ENCODE data around the gene KCNQ1OT1. TPM values are rescaled to one million over a fixed set of nuclear protein-coding genes. Genes with fewer than 3 reads are reported as not detected.

KCNQ1OT1 gene
- total RNA-seq, 2 donors from 2014 or later: 0.77 to 1.5 TPM

DNA sequence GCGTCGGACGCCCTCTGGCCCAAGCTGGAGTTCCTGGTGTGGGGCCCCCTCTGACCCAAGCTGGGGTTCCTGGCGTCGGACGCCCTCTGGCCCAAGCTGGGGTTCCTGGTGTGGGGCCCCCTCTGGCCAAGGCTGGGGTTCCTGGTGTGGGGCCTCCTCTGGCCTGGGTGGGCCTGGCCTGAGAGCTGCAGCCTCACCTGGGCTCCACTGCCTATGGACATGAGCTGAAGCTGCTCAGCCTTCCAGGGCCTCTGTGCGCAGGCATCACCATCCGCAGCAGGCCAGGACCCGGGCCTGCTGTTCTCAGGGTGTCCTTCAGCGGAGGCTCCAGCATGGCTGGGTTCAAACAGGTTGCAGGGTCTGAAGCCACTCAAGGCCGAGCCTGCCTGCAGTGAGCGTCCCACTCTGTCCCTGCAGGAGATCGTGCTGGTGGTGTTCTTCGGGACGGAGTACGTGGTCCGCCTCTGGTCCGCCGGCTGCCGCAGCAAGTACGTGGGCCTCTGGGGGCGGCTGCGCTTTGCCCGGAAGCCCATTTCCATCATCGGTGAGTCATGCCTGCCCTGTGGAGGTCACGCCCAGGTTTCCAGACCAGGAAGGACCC lies 129.5 kb downstream of the KCNQ1OT1 start:
- no peaks in the 10 kb centered on the region for H3K27me3 ChIP-seq
- peaks cover 5% of the 10 kb centered on the region for H3K4me1 ChIP-seq
- H3K27ac ChIP-seq: no peak overlapping the region
- H3K9me3 ChIP-seq: no peaks in the 10 kb centered on the region
- H3K36me3 ChIP-seq: no peaks in the 10 kb centered on the region
- no peak overlapping the region for H3K4me3 ChIP-seq
- no peak for DNase-seq
- H3K9ac ChIP-seq (ENCODE audit: low read depth in 2 of 2, low read length in 2 of 2): no peak overlapping the region
- TF ChIP-seq, protein P1, sequence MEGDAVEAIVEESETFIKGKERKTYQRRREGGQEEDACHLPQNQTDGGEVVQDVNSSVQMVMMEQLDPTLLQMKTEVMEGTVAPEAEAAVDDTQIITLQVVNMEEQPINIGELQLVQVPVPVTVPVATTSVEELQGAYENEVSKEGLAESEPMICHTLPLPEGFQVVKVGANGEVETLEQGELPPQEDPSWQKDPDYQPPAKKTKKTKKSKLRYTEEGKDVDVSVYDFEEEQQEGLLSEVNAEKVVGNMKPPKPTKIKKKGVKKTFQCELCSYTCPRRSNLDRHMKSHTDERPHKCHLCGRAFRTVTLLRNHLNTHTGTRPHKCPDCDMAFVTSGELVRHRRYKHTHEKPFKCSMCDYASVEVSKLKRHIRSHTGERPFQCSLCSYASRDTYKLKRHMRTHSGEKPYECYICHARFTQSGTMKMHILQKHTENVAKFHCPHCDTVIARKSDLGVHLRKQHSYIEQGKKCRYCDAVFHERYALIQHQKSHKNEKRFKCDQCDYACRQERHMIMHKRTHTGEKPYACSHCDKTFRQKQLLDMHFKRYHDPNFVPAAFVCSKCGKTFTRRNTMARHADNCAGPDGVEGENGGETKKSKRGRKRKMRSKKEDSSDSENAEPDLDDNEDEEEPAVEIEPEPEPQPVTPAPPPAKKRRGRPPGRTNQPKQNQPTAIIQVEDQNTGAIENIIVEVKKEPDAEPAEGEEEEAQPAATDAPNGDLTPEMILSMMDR (IDR thresholded peaks at IDR 0.05): no peak
- intact Hi-C loops (cut with DNase I): no loop called here

DNA sequence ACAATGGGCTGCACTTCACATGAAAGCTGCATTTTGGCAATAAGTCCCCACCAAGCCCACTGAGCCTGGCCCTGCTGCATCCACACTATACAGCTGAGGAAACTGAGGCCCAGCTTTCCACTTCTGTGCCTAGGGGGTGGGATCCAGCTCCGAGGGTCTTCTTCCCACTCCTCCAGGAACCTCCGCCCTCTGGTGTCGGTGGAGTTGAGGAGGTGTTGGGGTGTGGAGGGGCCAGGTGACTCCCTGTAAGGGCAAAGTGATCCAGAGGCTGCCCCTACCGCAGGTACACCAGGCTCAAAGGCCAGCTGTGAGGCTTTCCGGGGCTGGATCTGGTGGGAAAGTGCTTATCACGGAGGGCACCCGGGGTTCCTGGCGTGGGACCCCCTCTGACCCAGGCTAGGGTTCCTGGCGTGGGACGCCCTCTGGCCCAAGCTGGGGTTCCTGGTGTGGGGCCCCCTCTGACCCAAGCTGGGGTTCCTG lies 130.0 kb downstream of the KCNQ1OT1 start:
- no peak for DNase-seq
- H3K4me3 ChIP-seq: no peak overlapping the region
- H3K4me1 ChIP-seq: no peaks in the 10 kb centered on the region

DNA sequence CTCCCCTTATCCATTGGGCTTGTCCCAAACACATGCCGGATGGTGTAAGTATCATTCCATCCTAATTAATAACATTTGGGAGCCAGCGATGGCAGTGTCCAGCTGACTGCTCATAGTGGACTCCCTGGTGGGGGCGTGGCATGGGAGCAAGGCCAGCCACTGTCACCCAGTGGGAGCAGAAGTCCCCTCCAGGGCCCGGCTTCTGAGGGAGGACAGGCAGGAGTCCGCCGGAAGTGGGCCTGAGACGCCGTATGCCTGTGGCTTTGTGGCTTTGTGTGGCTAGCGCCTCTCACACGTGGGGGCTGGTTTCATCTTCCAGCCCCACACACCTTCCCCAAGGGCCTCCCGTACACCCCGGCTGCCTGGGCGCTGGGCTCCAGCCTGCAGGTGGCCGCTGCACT lies 130.5 kb downstream of the KCNQ1OT1 start:
- no peaks in the 10 kb centered on the region for H3K36me3 ChIP-seq
- TF ChIP-seq, protein P1 (IDR thresholded peaks at IDR 0.05): no peak
- no peak overlapping the region for H3K9ac ChIP-seq (ENCODE audit: low read depth in 2 of 2, low read length in 2 of 2)
- no peak overlapping the region for H3K27ac ChIP-seq
- H3K4me1 ChIP-seq: no peaks in the 10 kb centered on the region
- no peak overlapping the region for H3K4me3 ChIP-seq
- no peak for DNase-seq
- no peaks in the 10 kb centered on the region for H3K9me3 ChIP-seq
- no peaks in the 10 kb centered on the region for H3K27me3 ChIP-seq
- intact Hi-C loops (cut with DNase I): no loop called here

More for the DNA sequence above, 130.0 kb downstream of the KCNQ1OT1 start:
- Histone ChIP-seq H3K27ac (no peak overlapping the region), H3K9ac (ENCODE audit: low read depth in 2 of 2, low read length in 2 of 2) (no peak overlapping the region), H3K36me3 (no peaks in the 10 kb centered on the region), H3K27me3 (no peaks in the 10 kb centered on the region), H3K9me3 (no peaks in the 10 kb centered on the region)
- TF ChIP-seq, protein P1 (IDR thresholded peaks at IDR 0.05): no peak
- intact Hi-C loops (cut with DNase I): no loop called here

DNA sequence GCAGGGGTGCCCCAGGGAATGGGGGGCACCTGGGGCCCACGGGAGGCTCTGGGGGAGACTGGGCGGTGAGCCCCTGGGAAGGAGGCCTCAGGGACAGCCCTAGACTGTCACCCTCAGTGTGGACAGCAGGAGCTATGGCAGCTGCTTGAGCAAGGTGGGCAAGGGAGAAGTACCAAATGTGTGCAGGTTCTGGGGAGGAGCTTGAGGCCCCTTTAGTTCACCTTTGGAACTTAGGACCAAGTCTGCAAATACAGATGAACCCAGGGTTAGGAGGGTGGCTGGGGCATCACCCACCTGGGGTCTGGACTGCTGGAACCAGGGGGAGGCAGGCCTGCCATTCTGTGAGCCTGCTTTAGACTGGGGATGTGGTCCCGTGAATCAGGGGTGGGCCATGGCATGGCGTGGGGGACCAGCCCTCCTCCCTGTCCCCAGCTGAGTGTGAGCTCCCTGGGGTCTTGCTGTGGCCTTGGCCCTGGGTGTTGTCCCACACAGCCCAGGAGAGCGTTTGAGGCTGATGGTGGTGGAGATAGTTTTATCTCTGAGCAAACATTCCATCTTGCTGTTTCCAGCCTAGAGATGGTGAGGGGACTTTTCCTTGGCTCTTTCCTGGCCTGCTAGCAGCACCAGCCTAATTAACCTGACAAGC lies 132.6 kb downstream of the KCNQ1OT1 start:
- Histone ChIP-seq H3K4me1 (no peaks in the 10 kb centered on the region), H3K27me3 (no peaks in the 10 kb centered on the region), H3K9me3 (no peaks in the 10 kb centered on the region), H3K27ac (no peak overlapping the region), H3K4me3 (no peak overlapping the region), H3K9ac (ENCODE audit: low read depth in 2 of 2, low read length in 2 of 2) (peak overlapping the region in 1 of 2 donors; percentile 12), H3K36me3 (no peaks in the 10 kb centered on the region)
- DNase-seq: no peak
- intact Hi-C loops (cut with DNase I): no loop called here
- TF ChIP-seq, protein P1 (IDR thresholded peaks at IDR 0.05): no peak

DNA sequence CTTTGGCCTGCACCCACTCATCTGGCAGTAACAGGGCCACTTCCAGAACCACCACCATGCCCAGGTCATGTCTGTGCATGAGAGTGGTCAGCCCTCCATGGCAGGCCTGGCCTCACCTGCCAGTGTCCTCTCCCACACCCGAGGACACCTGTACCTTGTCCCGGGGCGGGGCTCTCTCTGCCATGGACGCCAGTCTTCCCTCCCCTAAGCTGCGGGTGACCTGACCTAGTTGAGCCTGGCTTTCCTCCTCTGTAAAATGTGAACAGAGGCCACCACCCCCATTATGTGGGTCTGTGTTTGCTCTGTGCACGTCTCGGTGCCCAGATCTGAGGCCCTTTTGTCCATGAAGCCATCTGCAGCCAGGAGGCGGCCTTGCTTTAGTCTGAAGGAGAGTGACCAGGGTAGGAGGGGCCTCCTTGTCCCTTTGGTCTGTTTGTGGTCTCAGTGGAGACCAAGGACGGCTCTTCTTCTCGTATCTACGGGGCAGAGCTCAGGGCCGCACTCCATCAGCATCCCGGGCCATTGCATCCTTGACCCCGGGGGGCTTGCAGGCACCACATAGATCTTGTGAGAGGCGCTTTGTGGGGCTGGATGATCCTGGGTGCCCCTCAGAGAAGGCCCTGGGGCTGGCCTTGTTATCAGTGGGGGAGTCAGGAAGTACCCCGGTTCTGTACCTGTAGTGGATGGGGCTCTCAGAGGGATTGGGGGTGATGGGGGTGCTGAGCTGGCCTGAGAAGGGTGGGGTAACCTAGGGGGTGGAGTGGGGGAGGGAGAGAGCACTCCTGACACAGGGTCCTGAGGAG lies 133.4 kb downstream of the KCNQ1OT1 start:
- Histone ChIP-seq H3K9me3 (no peaks in the 10 kb centered on the region), H3K27ac (no peak overlapping the region), H3K27me3 (no peaks in the 10 kb centered on the region), H3K4me1 (no peaks in the 10 kb centered on the region), H3K4me3 (no peak overlapping the region), H3K9ac (ENCODE audit: low read depth in 2 of 2, low read length in 2 of 2) (no peak overlapping the region), H3K36me3 (no peaks in the 10 kb centered on the region)
- peak; percentile 76 for DNase-seq
- intact Hi-C loops (cut with DNase I): no loop called here
- TF ChIP-seq, protein P1 (IDR thresholded peaks at IDR 0.05): no peak

Measured in colonic mucosa (tissue), 4 donors.